HG03460 (cell line): Measurements from ENCODE around the gene WASHC2A.
"Not testable (repeated sequence)": the region's sequence is repeated elsewhere in the genome, so short reads cannot be mapped to it uniquely, and the experiment has no call there.

Source experiments
- ATAC-seq: cut with Tn5 transposase; IDR thresholded peaks from one replicate; pipeline ENCODE4 v1.9.1; 2021; ENCODE audit not compliant: unreplicated experiment

Gene WASHC2A

GRCh38 chr10:50059946-50060345 is 7.8 kb upstream of the WASHC2A start:
- not testable (repeated sequence) for ATAC-seq

- ATAC-seq = not testable (repeated sequence)
Measured at GRCh38 chr10:50061548-50061947, 6.2 kb upstream of the WASHC2A start.

- no peak for ATAC-seq
Measured at GRCh38 chr10:50063100-50063499, 4.7 kb upstream of the WASHC2A start.

- not testable (repeated sequence) for ATAC-seq
Measured at GRCh38 chr10:50068352-50068659, 552 bp downstream of the WASHC2A start.

- not testable (repeated sequence) for ATAC-seq
Measured at GRCh38 chr10:50075139-50075538, 7.4 kb downstream of the WASHC2A start.

GRCh38 chr10:50075544-50075943 is 7.8 kb downstream of the WASHC2A start:
- ATAC-seq = not testable (repeated sequence)

GRCh38 chr10:50091304-50091703 is 23.6 kb downstream of the WASHC2A start:
- not testable (repeated sequence) for ATAC-seq

GRCh38 chr10:50092928-50093327 is 25.2 kb downstream of the WASHC2A start:
- ATAC-seq = not testable (repeated sequence)

GRCh38 chr10:50094630-50095029 is 26.9 kb downstream of the WASHC2A start:
- ATAC-seq = not testable (repeated sequence)

- not testable (repeated sequence) for ATAC-seq
Measured at GRCh38 chr10:50095402-50095801, 27.6 kb downstream of the WASHC2A start.

GRCh38 chr10:50096722-50097121 is 29.0 kb downstream of the WASHC2A start:
- ATAC-seq = not testable (repeated sequence)

GRCh38 chr10:50098645-50099044 is 30.9 kb downstream of the WASHC2A start:
- ATAC-seq = not testable (repeated sequence)

GRCh38 chr10:50101139-50101582 is 33.4 kb downstream of the WASHC2A start:
- ATAC-seq = not testable (repeated sequence)

GRCh38 chr10:50101747-50102146 is 34.0 kb downstream of the WASHC2A start:
- ATAC-seq = not testable (repeated sequence)

GRCh38 chr10:50102267-50102666 is 34.5 kb downstream of the WASHC2A start:
- ATAC-seq = peak; percentile 86

- ATAC-seq = not testable (repeated sequence)
Measured at GRCh38 chr10:50108999-50109698, 41.4 kb downstream of the WASHC2A start.

- not testable (repeated sequence) for ATAC-seq
Measured at GRCh38 chr10:50112419-50113112, 44.8 kb downstream of the WASHC2A start.

- not testable (repeated sequence) for ATAC-seq
Measured at GRCh38 chr10:50126765-50127164, 59.0 kb downstream of the WASHC2A start.

GRCh38 chr10:50127770-50128292 is 60.1 kb downstream of the WASHC2A start:
- ATAC-seq = not testable (repeated sequence)

- ATAC-seq = not testable (repeated sequence)
Measured at GRCh38 chr10:50131245-50131965, 63.7 kb downstream of the WASHC2A start.

- not testable (repeated sequence) for ATAC-seq
Measured at GRCh38 chr10:50132322-50132721, 64.6 kb downstream of the WASHC2A start.
